Measurements from ENCODE around the gene TRAP1. TPM values are rescaled to one million over a fixed set of nuclear protein-coding genes. Genes with fewer than 3 reads are reported as not detected.

Gene TRAP1
- total RNA-seq, 3 donors from 2014 or later, result 56.9 to 94.5 (median 69.1) TPM

DNA sequence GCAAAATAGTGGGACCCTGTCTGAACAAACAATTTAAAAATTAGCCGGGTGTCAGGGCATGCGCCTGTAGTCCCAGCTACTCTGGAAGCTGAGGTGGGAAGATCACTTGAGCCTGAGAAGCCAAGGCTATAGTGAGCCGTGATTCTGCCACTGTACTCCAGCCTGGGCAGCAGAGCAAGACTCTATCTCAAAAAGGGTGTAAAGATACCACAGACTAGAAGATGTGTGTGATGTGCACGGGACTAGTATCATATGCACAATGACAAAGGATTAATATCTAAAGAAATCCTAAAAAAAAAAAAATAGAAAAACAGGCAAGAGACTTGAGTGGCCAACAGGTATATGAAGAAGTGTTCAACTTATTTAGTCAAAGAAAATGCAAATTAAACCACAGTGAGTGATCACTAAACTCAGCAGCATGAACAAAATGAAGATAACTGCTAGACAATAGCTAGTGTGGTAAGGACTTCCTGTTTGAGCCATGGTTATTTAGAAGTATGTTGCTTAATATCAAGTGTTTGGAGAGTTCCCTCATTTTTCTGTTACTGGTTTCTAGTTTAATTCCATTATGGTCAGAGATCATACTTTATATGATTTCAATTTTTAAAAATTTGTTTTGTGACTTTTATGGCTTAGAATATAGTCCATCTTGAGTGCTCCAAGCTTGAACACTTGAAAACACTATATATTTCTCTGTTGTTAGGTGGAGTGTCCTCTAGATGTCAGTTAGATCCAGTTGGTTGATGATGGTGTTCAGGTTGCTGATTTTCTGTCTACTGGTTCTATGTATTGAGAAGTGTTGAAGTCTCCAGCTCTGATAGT is 91.2 kb downstream of the TRAP1 start:
- DNase-seq (no peak), ATAC-seq (peak; percentile 64)
- intact Hi-C loops (cut with DNase I, micrococcal nuclease), result no loop called here
- no peak overlapping the region for H3K4me3 ChIP-seq
- no peaks in the 10 kb centered on the region for H3K9me3 ChIP-seq
- H3K36me3 ChIP-seq (ENCODE audit: low read depth), result no peaks in the 10 kb centered on the region
- TF ChIP-seq, protein P1, sequence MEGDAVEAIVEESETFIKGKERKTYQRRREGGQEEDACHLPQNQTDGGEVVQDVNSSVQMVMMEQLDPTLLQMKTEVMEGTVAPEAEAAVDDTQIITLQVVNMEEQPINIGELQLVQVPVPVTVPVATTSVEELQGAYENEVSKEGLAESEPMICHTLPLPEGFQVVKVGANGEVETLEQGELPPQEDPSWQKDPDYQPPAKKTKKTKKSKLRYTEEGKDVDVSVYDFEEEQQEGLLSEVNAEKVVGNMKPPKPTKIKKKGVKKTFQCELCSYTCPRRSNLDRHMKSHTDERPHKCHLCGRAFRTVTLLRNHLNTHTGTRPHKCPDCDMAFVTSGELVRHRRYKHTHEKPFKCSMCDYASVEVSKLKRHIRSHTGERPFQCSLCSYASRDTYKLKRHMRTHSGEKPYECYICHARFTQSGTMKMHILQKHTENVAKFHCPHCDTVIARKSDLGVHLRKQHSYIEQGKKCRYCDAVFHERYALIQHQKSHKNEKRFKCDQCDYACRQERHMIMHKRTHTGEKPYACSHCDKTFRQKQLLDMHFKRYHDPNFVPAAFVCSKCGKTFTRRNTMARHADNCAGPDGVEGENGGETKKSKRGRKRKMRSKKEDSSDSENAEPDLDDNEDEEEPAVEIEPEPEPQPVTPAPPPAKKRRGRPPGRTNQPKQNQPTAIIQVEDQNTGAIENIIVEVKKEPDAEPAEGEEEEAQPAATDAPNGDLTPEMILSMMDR (IDR thresholded peaks at IDR 0.05), result no peak
- no peaks in the 10 kb centered on the region for H3K4me1 ChIP-seq (ENCODE audit: low read depth)

DNA sequence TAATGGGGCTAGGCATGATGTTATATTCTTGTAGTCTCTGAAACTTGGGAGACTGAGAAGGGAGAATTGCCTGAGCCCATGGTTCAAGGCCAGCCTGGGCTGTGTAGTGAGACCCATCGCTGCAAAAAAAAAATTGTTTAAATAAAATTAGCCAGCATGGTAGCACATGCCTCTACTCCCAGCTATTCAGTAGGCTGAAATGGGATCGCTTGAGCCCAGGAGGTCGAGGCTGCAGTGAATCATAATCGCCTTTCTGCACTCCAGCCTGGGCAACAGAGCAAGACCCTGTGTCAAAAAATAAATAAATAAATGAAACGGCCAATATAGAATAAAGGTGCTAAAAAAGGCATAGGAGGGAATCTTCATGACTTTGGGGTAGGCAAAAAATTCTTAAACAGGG is 92.0 kb downstream of the TRAP1 start:
- DNase-seq (no peak), ATAC-seq (no peak)
- H3K36me3 ChIP-seq (ENCODE audit: low read depth), result no peaks in the 10 kb centered on the region
- TF ChIP-seq, protein P1 (IDR thresholded peaks at IDR 0.05), result no peak
- H3K4me3 ChIP-seq, result no peak overlapping the region
- H3K9me3 ChIP-seq, result no peaks in the 10 kb centered on the region
- no peaks in the 10 kb centered on the region for H3K4me1 ChIP-seq (ENCODE audit: low read depth)
- intact Hi-C loops (cut with DNase I, micrococcal nuclease), result no loop called here

DNA sequence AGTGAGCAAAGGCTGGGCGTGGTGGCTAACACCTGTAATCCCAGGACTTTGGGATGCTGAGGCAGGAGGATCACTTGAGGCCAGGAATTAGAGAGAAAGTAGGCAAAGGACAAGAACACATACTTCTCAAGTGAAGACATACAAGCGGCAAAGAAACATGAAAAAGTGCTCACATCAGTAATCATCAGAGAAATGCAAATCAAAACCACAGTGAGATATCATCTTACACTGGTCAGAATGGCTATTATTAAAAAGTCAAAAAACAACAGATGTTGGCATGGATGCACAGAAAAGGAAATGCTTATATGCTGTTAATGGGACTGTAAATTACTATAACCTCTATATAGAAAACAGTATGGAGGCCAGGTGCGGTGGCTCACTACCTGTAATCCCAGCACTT is 93.7 kb downstream of the TRAP1 start:
- intact Hi-C loops (cut with DNase I, micrococcal nuclease), result no loop called here
- Histone ChIP-seq H3K9me3 (no peaks in the 10 kb centered on the region), H3K4me3 (no peak overlapping the region), H3K36me3 (ENCODE audit: low read depth) (no peaks in the 10 kb centered on the region), H3K4me1 (ENCODE audit: low read depth) (no peaks in the 10 kb centered on the region)
- ATAC-seq (no peak), DNase-seq (no peak)
- TF ChIP-seq, protein P1 (IDR thresholded peaks at IDR 0.05), result no peak

DNA sequence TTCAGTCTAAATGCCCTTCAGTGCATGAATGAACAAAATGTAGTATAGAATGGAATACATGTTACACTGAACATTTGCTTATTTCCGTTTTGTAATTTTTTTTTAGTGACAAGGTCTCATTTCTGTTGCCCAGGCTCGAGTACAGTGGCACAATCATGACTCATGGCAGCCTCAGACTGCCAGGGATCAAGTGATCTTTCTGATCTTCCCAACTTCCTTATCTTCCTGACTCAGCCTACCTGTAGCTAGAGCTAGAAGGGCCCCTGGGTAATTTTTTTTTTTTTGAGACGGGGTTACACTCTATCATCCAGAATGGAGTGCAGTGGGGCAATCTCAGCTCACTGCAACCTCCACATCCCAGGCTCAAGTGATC is 98.6 kb downstream of the TRAP1 start:
- Histone ChIP-seq H3K4me3 (no peak overlapping the region), H3K36me3 (ENCODE audit: low read depth) (no peaks in the 10 kb centered on the region), H3K4me1 (ENCODE audit: low read depth) (no peaks in the 10 kb centered on the region), H3K9me3 (no peaks in the 10 kb centered on the region)
- ATAC-seq (peak; percentile 64), DNase-seq (no peak)
- TF ChIP-seq, protein P1 (IDR thresholded peaks at IDR 0.05), result no peak
- intact Hi-C loops (cut with DNase I, micrococcal nuclease), result no loop called here

DNA sequence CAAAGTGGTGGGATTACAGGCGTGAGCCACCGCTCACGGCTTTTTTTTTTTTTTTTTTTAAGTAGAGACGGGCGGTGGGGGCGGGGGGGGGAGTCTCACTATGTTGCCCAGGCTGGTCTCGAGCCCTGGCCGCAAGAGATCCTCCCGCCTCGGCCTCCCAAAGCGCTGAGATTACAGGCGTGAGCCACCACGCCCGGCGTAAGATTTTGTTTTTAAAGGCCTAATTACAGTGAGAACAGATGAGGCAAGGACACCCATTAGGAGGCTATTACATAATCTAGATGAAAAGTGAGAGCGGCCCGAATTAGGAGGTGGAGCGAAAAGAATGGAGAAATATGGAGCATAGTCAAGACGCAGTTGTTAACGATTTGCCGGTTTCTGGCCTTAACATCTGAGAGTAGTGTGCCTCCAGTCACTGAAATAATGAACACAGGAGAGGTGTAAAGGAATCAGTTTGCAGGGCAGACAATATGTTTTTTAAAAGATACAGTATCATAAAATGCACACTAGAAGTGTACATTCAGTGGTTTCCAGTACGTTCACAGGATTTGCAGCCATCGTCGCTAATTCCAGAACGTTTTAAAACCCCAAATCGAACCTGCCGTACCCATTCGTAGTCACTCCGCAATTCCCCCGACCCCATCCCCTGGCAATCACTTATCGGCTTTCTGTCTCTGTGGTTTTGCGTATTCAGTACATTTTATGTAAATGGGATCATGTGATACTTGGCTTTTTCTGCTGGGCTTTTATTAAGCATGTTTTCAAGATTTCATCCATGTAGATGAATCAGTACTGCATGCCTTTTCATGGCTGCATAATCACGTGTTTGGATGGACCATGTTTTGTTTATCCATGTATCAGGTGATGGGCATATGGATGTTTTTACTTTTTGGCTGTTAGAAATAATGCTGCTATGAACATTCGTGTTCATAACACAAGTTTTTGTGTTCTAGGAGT is 104.5 kb downstream of the TRAP1 start:
- H3K36me3 ChIP-seq (ENCODE audit: low read depth), result no peaks in the 10 kb centered on the region
- DNase-seq, result no peak
- H3K4me3 ChIP-seq, result no peak overlapping the region
- no peaks in the 10 kb centered on the region for H3K9me3 ChIP-seq
- intact Hi-C loops (cut with DNase I, micrococcal nuclease), result no loop called here
- TF ChIP-seq, protein P1 (IDR thresholded peaks at IDR 0.05), result no peak
- no peaks in the 10 kb centered on the region for H3K4me1 ChIP-seq (ENCODE audit: low read depth)
- ATAC-seq, result no peak
